ENCODE measurements around the gene CDK5RAP1.
A peak's percentile ranks its signal among the peaks of the same experiment; 100 is the strongest.
"Not testable (repeated sequence)": the region's sequence is repeated elsewhere in the genome, so short reads cannot be mapped to it uniquely, and the experiment has no call there.

The CDK5RAP1 gene

GRCh38 chr20:33418033-33418432, 16.7 kb upstream of the CDK5RAP1 start:
- no peak for DNase-seq

GRCh38 chr20:33415948-33416347, 14.6 kb upstream of the CDK5RAP1 start:
- DNase-seq, result peak; percentile 50

- DNase-seq, result no peak
Observed at GRCh38 chr20:33412484-33412838, 11.1 kb upstream of the CDK5RAP1 start.

GRCh38 chr20:33411711-33412483, 10.6 kb upstream of the CDK5RAP1 start:
- no peak for DNase-seq

- DNase-seq, result no peak
Observed at GRCh38 chr20:33411242-33411641, 9.9 kb upstream of the CDK5RAP1 start.

- no peak for DNase-seq
Observed at GRCh38 chr20:33410081-33410742, 8.9 kb upstream of the CDK5RAP1 start.

- DNase-seq, result no peak
Observed at GRCh38 chr20:33408716-33409654, 7.7 kb upstream of the CDK5RAP1 start.

GRCh38 chr20:33408313-33408712, 7.0 kb upstream of the CDK5RAP1 start:
- no peak for DNase-seq

- DNase-seq, result no peak
Observed at GRCh38 chr20:33407796-33408195, 6.5 kb upstream of the CDK5RAP1 start.

GRCh38 chr20:33407251-33407650, 5.9 kb upstream of the CDK5RAP1 start:
- no peak for DNase-seq

GRCh38 chr20:33404281-33404680, 3.0 kb upstream of the CDK5RAP1 start:
- DNase-seq, result no peak

- no peak for DNase-seq
Observed at GRCh38 chr20:33401921-33402369, 626 bp upstream of the CDK5RAP1 start.

GRCh38 chr20:33400812-33401183, 521 bp downstream of the CDK5RAP1 start:
- peak; percentile 24 for DNase-seq

GRCh38 chr20:33399924-33400323, 1.4 kb downstream of the CDK5RAP1 start:
- DNase-seq, result no peak

- no peak for DNase-seq
Observed at GRCh38 chr20:33394718-33395117, 6.6 kb downstream of the CDK5RAP1 start.

GRCh38 chr20:33393609-33394008, 7.7 kb downstream of the CDK5RAP1 start:
- DNase-seq, result no peak

- DNase-seq, result no peak
Observed at GRCh38 chr20:33391722-33392415, 9.4 kb downstream of the CDK5RAP1 start.

GRCh38 chr20:33389326-33389725, 12.0 kb downstream of the CDK5RAP1 start:
- not testable (repeated sequence) for DNase-seq

GRCh38 chr20:33388268-33388667, 13.1 kb downstream of the CDK5RAP1 start:
- DNase-seq, result no peak

GRCh38 chr20:33387177-33387576, 14.1 kb downstream of the CDK5RAP1 start:
- DNase-seq, result no peak

- no peak for DNase-seq
Observed at GRCh38 chr20:33386673-33387072, 14.6 kb downstream of the CDK5RAP1 start.

- DNase-seq, result no peak
Observed at GRCh38 chr20:33377366-33377765, 24.0 kb downstream of the CDK5RAP1 start.

Data from HCEC 1CT (cell line).